HG03095 (cell line): ENCODE data around the gene WFIKKN2.

ENCODE experiments used
- ATAC-seq: cut with Tn5 transposase; IDR thresholded peaks from one replicate; pipeline ENCODE4 v1.9.1; 2021; ENCODE audit warnings: moderate library complexity; ENCODE audit not compliant: unreplicated experiment

WFIKKN2 gene

DNA sequence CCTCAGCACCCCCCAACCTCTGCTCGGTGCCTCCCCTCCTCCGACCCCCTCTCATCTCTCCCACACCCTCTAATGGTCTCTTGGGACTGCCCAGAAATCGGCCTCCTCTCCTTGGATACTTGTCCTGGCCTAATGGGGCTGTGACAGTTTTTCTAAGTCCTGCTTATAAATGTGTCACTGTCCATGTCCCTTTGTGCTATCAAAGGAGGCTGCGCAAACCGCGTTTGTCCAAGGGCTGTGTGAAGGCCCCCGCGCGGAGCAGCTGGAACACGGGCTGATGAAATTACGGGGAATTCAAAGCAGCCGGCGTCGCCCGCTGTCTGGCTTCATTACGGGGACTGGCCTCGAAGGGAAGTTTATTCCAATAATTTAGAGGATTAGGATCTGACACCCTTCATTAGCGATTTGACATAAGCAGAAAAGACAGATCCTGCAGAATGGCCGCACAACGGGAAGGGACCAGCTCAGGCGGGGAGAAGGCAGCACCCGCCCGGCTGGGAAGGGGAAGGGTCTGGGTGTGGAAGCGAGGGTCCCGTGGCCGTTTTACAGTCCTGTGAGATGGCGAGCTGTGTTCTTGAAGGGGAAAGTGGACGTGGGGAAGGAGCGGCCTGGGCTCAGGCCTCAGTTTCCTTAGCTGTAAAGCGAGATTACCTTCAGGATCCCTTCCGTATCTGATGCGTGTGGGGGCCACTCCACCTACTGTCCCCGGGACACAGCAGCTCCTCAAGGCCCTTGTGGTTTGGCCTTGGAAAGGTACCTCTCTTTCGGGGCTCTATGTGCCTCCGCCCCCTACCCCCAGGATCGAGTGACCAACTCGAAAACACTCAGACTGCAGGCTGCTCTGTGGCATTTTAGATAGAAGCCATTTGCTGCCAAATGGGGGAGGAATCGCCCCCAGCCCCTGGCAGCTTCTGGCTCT, 1.6 kb upstream of the WFIKKN2 start:
- no peak for ATAC-seq

- ATAC-seq = no peak
These were observed 721 bp upstream of the WFIKKN2 start for GRCh38 chr17:50834429-50835300.

DNA sequence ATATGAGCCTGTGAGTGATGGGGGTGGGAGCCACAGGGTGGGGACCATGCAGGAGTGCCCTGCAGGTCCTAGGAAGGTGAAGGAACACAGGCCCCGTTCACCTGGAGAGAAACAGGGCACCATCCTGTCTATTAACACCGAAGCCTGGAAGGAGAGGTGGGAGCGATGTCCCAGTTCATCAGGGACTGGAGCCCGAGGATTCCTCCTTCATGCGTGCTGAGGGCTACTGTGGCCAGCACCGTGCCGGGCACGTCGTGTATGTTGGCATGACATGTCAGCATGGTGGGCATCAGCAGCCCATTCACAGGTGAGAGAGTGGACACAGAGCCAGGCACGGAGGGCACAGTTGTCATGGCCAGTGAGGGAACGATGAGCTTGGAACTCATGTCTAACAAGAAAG, 1.4 kb downstream of the WFIKKN2 start:
- ATAC-seq = no peak

- no peak for ATAC-seq
These were observed 2.0 kb downstream of the WFIKKN2 start for GRCh38 chr17:50837286-50837979.

DNA sequence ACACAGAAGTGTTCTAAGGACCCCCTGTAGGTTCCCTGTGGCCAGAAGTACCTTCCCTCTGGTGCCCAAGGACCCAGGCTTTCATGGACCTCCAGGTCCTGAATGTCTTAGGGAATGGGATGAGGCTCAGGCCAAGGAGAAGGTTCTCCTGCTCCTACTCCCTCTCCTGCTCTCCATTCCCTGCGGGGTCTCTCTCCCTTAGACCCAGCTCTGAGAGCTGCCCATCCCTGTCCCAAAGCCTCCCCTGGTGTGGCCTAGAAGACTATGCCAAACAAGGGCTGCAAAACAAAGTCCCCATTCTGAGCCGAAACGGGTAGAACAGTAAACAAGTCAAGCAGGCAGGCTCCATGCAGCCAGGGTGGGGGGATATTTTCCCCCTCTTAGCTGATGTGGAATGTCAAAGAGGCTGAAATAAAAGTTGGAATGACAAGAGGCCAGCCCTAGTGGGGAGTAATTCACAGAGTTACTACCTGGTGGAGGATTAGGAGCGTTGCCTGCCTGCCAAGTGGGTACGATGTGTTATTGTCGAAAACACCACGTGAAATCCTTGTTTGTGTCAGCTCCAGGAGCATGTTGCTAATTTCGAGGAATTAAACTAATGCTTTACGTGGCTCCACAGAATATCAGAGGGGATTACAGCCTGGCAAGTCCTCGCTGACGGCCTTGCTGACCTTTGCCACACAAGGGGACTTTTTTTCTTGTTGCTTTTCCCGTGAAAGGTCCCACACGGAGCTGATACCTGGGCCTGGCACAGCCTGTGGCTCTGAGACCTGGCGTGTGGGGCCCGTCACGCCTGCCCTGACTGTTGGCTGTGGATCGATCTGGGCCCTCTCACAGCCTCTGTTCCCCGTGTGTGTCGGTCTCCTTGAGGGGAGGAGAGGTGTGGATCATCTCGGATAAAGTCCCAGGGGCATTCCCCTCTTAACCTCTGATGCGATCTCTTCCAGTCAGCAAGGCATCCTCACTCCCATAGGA, 2.9 kb downstream of the WFIKKN2 start:
- no peak for ATAC-seq

DNA sequence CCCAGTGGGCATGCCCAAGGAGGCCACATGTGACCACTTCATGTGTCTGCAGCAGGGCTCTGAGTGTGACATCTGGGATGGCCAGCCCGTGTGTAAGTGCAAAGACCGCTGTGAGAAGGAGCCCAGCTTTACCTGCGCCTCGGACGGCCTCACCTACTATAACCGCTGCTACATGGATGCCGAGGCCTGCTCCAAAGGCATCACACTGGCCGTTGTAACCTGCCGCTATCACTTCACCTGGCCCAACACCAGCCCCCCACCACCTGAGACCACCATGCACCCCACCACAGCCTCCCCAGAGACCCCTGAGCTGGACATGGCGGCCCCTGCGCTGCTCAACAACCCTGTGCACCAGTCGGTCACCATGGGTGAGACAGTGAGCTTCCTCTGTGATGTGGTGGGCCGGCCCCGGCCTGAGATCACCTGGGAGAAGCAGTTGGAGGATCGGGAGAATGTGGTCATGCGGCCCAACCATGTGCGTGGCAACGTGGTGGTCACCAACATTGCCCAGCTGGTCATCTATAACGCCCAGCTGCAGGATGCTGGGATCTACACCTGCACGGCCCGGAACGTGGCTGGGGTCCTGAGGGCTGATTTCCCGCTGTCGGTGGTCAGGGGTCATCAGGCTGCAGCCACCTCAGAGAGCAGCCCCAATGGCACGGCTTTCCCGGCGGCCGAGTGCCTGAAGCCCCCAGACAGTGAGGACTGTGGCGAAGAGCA, 4.4 kb downstream of the WFIKKN2 start:
- no peak for ATAC-seq

- ATAC-seq = no peak
These were observed 5.0 kb downstream of the WFIKKN2 start for GRCh38 chr17:50840311-50840851.

DNA sequence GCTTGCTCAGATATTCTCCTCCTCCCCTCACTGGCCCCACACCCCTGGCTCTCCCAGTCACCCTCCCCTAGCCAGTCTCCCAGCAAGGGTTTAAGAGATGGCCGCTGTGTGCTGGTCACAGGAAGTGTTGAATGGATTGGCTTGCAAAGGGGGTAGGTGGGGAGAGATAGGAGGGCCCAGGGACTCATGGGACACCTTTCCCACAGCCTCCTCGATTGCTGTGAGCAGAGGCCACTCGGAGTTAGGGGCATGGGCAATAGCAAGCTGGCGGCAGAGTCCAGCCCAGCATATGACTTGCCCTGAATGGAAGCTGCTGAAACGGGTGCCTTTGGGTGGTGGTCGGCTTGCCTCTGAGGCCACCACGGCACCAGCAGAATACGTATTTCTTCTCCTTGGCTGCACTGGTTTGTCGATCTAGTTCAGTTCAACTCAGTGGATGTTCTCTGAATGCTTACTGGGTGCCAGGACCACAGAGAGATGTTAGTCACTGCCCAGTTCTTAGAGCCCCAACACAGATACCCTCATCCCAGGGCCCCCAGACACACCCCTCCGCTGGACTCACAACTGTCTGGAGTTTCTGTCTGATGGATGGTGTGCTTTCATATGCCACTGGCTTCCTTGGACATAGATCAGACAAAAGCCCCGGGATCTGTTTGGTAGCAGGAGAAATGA, 6.0 kb downstream of the WFIKKN2 start:
- no peak for ATAC-seq

DNA sequence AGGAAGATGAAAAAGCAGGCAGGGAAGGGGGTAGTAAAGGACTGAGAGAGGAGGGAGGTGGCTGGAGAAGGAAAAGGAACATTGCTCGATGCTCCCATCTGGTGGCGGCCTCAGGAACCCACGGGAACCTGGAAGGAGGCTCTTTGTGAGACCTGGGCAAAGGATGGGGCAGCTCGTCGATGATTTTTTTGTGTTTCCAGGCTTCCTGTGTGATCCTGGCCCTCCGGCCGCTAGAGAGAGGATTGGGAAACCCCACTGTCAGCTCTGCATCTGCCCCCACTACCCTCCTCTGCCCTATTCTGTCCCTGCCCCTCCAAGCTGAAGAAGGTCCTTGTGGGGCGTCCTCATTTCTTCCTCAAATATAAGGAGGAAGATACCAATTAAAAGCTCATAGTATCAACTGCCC, 6.6 kb downstream of the WFIKKN2 start:
- no peak for ATAC-seq

DNA sequence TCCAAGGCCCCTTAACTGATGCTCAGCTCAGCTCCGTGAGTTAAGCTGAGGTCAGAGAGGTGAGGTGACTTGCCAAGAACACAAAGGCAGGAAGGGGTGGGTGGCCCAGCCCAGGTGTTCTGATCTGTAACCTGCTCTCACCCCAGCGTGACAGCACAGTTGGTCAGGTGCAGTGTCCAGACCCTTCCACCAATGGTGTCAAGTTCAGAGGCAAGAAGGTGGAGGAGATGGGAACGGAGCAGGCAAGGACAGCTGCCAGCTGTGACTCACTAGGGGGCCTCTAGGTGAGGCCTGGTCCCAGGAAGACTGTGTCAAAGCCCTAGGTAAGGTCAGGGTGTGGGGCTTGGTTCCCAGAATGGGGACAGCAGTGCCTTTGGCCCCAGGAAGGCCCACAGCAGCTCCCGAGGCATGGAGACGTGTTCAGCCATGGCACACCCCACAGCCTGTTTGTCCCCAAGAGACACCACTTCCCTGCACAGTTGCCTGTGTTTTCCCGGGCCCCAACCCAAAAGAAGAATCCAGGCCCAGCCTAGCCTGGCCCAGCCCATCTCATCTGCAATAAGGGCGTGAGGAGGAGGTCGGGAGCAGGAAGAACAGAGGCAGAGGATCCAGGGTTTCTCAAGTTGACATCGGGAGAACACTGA, 7.2 kb downstream of the WFIKKN2 start:
- ATAC-seq = no peak

DNA sequence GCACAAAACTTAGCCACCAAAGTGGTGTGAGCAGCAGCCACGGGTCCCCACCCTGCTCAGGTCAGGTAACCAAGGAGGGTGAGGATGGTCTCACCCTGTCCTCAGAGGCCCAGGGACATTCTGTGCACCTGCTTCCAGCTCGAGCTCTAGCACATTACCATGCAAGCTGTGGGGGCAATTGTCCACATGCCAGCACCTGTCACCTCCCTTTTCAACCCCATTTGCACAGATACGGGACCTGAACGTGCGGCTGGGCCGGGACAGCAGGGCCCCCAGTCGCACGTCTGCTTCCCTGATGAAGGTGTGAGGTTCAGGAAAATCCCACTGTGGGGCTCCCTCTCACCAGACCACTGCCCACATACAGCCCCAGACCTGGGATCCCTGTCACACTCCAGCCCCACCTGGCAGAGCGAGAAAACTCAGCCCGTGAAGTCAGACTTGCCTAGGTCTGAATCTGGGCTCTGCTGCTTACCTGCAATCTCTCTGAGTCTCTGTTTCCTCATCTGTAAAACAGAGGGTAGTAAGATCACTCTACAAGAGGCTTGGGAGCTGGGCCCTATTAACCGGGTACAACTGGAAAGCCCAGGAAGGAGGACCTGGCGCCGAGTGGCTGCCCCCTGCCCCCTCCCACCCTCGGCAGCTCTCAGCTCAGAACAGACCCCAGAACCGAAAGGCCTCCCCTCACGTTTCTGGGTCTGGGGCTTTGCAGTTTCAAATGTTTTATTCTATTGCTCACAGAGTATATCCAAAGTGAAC, 7.9 kb downstream of the WFIKKN2 start:
- no peak for ATAC-seq

DNA sequence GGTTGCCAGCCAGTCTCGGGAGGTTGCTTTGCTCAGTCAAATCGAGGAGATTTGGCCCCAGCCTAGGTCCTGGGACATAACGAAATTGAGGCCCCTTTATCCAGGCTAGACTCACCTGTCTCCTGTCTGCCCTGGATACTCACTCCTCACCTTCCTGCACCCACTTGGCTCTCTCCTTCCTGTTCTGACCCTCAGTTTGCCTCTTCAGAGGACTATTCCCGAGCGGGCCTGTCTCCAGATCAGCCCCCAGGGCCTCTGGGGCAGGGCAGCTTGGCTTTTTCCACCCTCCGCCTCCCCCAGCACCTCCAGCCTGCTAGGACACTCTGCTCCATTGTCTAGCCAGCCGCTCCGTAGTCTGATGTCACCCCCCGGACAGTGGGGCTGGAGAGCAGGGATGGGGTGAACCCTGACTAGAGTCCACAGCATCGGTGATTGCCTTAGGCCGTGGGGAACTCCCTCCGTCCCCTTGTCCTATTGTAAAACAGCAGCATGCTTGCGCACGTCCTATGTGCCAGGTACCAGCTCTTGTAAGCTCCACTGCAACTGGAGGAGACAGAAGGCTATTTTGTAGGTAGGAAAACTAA, 8.8 kb downstream of the WFIKKN2 start:
- ATAC-seq = no peak

- no peak for ATAC-seq
These were observed 10.1 kb downstream of the WFIKKN2 start for GRCh38 chr17:50845240-50846147.

- no peak for ATAC-seq
These were observed 12.2 kb downstream of the WFIKKN2 start for GRCh38 chr17:50847566-50847965.

GRCh38 chr17:50848039-50848438, 12.7 kb downstream of the WFIKKN2 start:
- ATAC-seq = no peak

- no peak for ATAC-seq
These were observed 13.3 kb downstream of the WFIKKN2 start for GRCh38 chr17:50848711-50849110.
